NCI-H345 (cell line): Measurements from ENCODE around the gene TNK2.
"Not testable (repeated sequence)": the region's sequence is repeated elsewhere in the genome, so short reads cannot be mapped to it uniquely, and the experiment has no call there.

Experiments used
- DNase-seq: peaks from one replicate; lab custom pipeline; 2025; lab: John Stamatoyannopoulos, UW

The TNK2 gene

DNA sequence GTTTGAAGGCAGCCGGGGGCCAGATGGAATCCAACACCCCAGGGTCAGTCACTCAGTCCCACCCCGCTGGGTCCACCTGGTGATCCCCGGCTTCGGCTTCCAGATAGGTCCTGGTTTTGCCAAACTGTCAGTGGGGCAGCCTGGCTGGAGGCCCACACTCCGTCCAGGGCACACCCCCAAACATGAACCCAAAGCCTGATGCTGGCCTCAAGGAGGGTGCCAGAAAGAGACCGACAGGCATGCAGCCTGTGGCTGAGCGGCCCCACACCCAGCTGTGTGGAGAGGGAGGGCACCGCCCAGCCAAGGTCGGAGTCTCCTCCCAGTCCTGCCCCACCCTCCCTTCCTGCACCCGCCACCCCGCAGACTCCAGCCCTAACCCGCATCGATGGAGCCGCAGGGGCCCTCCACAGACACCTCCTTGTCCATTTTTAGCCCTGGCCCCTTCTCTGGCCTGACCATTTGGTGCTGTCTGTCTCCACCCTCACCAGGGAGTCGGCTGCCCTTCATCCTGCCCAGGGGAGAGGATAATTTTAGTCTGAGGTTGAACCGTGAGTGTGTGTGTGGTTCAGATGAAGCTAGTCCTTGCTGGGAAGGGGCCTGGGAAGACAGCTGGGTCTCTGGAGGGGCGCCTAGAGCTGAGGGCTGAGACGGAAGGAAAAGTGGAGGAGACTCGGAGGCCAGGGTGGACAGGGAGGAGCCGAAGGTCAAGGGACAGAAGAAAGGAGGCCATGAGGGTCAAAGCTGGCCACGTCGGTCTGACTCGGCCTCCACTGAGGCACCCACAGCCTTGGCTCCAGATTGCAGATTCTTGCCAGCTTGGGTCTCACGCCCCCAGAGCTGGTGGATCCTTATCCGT lies 23.1 kb downstream of the TNK2 start:
- DNase-seq, result no peak

DNA sequence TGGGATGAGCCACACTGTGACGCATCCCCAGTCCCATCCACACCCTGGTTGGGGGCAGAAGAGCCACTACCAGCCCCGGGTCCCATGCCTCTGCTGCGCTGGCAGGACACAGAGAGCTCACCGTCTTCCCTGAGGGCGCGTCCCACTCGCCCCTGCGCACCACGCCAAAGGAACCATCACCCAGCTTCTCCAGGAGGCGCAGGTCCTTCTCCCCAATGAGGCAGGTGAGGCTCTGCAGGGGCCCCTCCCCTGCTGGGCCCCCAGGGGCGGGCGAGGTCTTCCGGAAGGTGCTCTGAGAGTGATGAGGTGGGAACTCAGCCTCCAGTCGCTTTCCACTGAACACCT lies 23.7 kb downstream of the TNK2 start:
- no peak for DNase-seq

DNA sequence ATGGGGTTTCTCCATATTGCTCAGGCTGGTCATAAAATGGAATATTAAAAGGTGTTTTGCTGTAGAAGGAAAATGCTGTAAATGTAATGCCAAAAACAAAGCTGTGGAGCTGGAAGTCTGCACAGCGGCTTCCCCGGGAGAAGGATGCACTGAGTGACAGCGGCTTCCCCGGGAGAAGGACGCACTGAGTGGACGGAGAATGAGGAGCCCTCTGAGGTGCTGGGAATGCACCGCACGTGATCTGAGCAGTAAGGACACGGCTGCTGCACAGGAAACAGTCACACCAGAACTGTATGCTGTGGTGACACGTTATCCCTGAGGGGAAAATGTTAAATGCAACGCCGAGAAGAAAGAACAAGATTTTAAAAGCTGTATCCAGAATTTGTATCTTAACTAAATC lies 24.6 kb downstream of the TNK2 start:
- DNase-seq, result no peak

DNA sequence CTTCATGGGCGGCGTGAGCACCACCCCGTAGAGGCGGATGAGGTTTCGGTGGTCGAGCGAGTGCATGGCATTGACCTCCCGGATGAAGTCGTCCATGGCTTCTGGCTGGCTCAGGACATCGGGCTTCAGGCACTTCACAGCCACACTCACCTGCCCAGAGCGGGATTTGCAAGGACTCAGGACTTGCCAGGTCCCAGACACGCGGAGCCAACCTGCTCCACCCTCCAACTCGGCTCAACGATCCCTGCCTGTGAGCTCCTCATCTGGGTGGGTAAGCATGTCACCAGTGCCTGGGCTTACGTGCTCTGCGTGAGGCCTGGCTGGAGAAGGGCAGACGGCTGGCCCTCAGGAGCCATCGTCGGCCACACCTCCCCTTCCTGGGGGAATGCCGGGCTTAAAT lies 25.2 kb downstream of the TNK2 start:
- no peak for DNase-seq

DNA sequence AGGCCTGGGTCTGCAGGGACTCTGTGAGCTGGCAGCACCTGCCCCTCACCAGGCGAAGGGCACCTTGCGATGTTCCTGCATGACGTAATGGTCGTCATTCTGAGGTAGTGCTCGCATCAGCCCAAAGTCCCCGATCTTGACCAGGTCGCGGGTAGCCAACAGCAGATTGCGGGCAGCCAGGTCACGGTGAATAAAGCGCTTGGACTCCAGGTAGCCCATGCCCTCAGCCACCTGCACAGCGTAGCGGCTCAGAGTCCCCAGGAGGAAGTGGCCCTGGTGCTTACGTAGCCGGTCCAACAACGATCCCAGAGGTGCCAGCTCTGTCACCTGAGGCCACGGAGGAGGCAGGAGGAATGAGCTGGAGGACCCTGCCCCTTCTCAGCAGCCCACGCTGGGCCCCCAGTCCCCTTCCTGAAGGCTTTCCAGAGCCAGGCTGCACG lies 26.3 kb downstream of the TNK2 start:
- DNase-seq, result no peak

DNA sequence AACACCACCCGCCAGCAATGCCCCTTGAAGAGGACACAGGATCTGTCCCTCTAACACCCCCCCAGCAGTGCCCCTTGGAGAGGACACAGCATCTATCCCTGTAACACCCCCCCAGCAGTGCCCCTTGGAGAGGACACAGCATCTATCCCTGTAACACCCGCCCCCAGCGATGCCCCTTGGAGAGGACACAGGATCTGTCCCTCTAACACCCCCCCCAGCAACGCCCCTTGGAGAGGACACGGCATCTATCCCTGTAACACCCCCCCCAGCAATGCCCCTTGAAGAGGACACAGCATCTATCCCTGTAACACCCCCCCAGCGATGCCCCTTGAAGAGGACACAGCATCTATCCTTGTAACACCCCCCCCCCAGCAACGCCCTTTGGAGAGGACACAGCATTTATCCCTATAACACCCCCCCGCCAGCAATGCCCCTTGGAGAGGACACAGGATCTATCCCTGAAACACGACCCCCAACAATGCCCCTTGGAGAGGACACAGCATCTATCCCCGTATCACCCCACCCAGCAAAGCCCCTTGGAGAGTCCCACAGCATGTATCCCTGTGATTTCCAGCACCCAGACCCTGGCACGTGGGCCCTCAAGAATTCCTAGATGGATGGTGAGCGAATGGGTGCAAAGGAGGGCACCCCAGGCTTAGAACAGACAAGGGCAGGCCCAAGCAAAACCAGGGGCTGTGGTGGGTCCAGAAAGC lies 26.9 kb downstream of the TNK2 start:
- DNase-seq, result no peak

DNA sequence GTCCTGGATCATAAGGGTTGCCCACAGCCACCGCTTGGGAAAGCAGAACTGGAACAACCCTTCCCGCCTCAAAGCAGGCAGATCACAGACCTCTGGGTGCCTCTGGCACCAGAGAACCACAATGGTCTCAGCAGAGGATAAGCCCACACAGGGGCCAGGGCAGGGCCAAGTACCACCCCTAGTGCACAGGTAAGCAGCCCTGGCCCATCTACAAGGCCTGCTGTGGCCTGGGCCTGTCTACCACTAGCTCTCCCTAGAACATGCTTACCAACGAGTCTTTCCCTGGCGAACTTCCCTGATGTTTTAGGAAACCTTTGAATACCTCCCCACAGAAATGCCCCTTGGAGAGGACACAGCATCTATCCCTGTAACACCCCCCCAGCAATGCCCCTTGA lies 28.3 kb downstream of the TNK2 start:
- no peak for DNase-seq

DNA sequence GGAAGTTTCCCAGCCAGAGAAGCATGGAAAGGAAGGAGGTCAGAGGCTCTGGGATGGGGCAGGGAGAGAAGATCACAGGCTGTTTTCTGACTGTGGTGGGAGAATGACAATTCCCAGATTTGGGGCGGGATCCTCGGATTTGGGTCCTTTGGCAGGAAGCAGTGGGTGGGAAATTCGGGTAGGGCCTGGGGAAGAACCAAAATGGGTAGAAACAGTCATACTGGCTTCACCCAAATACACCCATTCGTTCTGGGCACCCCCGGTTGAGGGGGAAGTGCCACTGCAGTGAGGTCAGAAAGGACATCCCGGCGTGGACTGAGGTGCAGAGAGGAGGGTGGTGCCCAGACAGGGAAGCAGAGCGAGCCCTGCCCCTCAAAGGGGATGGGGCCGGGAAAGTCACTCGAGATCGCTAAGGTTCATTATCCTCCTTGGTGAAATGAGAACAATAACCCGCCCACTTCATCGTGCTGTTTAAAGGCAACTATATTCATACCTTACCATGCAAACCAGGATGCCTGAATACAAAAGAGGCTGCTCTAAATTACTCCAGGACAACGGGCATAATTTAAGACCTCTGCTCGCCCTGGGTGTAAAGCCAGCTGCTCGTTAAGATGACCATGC lies 28.8 kb downstream of the TNK2 start:
- no peak for DNase-seq

DNA sequence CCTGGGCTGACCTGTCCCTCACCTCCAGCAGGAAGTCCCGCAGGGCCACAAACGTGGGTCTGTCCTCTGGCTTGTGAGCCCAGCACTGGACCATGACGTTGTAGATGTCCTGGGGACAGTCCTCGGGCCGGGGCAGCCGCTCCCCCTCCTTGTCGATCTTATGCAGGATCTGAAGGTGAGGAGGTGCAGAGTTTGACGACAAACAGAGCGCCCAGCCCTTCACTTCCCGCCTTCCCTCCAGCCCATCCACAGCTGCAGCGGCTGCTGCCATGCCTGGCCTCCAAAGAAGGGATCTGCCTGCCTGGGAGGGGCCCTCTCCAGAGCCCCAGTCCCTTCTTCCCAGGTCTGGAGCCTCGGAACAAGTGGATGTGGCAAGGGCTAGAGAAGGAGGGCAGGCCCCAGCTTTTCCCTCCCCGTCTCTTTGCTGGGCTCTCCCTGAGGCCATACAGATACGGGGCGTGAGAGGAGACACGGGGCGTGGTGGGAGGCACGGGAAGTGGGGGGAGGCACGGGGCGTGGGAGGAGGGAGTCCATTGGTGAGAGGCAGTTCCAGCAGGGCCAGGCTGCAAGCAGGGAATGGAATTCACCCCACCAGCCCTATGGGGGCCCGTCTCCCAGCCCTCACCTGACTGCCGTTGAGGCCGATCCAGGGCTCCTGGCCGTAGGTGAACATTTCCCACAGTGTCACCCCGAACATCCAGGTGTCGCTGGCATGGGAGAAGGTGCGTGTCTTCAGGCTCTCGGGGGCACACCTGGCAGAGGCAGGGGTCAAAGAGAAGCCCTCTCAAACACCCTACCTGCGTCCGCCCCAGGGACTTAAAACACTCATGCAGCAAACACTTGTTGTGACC lies 29.7 kb downstream of the TNK2 start:
- DNase-seq, result no peak

DNA sequence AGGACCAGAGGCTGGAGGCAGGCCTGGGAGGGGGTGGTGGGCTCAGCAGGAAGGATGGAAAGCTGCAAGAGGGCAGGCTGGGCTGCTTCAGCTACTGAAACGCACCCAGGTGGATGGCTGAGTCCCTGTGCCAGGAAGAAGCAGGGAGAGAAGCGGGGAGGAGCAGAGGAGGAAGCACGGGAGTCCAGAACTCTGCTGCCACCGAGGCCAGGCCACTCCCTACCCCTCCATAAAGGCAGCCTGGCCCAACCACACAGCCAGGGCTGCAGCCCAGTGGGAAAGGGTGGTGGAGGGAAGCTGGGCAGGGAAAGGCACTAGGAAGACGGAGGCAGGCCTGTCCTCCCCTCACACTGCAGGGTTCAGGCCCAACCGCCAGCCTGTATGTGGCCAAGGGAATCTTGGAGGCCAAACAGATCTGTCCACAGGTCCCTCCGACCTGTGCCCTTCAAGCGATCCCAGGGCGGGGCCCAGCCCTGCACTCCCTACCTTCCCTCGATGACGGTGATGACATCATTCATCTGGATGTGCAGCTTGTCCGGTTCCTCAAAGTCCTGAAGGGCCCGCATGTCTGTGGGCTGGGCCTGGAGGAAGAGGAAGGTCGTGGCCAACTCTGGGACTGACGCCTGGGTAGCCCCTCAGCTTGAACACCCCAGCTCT lies 30.5 kb downstream of the TNK2 start:
- DNase-seq, result no peak

DNA sequence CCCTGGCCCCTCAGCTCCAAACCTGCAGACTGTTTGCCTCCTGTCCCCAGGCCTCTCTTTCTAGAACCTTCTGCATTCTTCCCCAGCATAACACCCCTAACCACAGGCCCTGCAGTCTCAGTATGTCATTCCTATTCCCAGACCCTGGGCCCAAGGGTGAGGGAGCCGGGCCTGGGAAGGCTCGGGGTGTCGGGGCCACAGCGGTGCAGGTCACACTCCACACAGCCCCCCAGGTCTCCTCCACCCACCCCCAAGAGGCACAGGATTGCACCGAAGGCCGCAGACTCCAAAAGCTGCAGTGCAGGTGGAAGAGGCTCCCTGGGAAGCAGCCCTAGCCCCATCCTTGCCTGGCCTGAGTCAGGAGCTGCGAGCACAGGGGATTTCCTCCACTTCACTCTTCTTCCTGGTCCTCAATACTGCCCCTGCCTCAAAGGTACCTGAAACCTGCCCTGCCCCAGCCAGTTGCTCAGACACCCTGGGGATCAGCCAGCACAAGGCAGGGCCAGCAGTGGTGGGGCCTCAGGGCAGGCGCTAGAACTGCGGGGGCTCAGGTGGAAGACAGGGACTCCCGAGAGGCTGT lies 31.1 kb downstream of the TNK2 start:
- DNase-seq, result no peak

DNA sequence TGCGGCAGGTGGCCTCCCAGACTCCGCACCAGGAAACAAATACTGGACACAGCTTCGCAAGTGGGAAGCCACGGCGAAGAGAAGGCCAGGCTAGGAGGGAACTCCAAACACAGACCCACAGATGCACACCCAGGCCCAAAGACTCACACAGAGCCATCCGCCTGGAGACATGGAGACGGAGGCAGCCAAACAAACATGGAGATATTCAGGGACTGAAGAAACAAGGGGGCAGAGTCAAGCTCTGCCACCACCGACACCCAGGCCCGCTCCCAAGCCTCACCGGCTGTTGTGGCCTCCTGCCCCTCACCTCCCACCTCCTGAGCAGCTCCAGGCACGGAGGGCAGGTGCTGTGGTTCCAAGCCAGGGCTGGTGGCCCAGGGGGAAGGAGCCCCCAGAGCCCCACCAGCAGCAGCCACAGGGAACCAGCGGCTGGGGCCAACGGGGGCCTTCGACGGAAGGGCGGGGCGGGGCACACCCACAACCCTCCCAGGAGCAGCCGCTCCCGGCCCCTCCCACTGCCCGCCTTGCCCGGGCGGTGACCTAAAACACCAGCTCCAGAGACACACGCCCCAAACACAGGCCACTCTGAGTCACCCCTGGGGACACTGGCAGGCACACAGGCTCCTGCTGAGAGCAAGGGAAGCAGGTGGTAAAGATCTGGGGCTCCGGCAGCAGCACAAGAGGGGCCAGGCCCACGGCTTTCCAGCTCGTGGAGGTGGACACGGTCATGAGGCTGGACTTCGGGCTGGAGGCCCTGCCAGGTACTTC lies 31.9 kb downstream of the TNK2 start:
- no peak for DNase-seq

DNA sequence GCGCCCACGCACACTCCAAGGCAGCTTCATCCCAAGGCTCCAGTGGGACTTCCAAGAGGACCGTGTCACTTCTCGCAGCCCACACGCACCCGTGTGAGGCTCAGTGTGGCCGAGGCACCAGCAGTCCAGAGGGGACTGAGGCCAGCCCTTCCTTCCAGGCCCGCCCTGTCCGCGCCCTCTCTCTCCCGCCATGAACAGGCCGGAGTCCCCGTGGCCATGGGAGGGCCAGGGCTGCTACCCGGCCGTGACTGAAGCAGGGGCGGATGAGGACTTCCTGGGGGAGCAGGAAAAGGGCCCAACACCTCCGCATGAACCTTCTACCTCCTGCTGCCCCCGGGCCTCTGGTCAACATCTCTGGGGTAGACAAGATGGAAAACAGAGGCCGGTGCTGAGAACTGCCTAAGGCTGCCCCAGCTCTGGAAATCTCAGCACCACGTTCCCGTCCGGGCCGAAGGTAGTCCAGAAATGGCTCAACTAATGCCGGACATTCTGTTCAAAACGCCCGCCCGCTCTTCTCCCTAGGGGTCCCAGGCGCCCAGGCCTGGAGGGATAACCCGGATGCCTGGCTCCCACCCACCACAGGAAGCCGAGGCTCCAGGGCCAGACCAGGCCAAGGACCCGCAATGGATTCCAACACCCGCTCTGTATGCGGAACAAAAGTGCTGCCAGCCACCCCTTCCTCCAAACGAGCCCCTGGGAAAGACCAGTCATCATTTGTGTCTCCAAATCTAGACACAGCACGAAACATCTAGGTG lies 32.7 kb downstream of the TNK2 start:
- no peak for DNase-seq

DNA sequence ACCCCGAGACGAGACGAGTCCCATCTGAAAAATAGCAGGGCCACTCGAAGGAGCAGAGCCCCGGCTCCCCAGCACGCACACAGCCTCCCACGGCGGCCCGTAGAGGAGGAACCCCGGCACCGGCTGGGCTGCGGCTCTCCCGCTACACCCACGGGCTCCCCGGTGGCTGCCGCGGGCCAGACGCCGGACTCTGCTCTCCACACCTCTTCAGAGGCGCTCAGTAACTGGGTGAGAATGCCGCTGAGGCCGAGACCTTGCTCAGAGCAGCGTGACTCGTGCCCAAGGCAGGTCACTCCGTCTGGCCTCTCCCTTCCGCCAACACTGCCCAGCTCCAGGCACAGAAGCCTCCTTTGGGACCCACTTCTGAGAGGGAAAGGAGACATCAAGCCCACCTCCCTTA lies 34.4 kb downstream of the TNK2 start:
- no peak for DNase-seq

DNA sequence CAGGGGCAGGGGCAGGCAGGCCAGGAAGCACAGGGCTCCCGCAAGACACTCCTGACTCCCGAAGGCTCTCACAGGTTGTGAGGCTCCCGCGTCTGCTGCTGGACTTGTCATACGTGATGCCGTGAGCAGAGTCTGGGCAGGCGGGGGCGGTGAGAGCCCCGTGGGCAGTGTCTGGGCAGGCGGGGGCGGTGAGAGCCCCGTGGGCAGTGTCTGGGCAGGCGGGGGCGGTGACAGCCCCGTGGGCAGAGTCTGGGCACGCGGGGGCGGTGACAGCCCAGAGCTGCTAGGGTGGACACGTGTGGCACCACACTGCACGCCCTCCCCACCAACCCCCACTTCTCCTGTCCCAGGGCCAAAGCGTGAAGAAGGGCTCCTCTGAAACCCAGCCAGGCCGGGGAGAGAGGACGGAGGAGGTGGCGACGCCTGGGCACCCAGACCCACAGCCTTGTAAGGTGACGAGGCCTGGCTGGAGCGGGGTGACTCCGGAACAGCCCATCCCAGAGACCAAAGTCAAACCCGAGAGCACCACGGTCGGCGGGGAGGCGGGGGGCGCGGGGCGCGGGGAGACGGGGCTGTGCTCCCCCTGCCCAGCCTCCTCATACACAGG lies 35.0 kb downstream of the TNK2 start:
- no peak for DNase-seq

DNA sequence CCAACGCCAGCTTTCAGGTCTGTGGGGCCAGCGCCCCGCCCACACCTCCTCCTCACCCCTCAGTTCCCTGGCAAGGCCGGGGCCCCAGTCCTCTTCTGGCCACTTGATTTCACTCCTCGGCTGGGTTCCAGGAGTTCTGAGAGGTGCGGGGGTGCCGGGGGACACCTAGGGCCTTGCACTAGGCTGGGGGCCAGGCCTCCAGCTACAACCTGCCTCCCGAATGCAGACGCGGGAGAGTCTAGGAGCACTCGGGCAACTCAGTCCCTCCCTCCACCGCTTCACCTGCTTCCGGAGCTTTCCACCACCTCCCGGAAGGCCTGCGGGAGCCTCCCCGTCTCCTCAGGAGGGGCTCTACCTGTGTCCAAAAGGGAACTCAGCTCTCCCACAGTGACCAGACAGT lies 35.6 kb downstream of the TNK2 start:
- DNase-seq, result no peak

DNA sequence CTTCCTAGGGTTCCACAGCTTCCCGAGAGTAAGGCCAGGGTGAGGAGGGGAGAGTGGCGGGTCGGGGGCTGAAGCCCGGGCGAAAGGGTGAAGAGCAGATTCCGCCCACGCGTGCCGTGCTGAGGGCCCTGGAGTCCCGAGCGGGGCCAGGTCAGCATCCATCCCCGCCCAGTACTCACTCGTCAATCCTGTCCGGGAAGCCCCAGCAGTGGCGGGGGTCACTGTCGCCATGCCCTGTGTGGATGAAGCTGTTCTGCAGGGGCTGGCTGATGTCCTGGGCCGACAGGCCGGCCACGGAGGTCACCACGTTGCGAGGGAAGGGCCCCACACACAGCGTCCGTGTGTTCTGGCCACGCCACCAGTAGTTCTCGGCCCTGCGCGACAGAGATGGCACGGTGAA lies 36.3 kb downstream of the TNK2 start:
- DNase-seq, result no peak

DNA sequence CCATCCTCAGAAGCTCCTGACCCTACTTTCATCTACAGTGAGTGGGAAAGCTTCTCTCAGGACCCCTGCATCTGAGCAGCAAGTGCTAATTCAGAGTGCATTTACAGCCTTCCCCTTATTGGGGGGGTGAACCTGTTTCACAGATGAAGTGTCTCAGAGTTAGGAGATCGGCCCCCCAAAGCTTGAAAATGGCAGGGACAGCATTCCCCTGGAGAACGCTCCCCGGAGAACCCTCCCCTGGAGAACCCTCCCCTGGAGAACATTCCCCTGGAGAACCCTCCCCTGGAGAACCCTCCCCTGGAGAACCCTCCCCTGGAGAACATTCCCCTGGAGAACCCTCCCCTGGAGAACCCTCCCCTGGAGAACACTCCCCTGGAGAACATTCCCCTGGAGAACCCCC lies 36.7 kb downstream of the TNK2 start:
- DNase-seq, result not testable (repeated sequence)

DNA sequence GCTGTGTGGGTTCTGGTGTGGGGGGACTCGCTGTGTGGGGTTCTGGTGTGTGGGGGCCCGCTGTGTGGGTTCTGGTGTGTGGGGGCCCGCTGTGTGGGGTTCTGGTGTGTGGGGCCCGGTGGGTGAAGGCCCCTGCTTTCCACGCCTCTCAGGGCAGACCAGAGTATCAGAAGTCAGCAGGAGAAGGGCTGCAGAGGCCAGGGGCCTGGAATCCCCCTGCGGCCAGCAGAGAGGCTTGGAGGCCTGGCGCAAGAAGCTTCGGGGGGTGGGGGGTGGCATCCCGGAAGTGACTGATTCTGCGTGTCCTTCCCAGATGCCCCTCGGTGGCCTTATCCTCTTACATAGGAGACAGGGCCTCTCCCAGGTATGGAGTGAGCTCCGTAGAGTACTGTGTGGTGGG lies 37.4 kb downstream of the TNK2 start:
- DNase-seq, result no peak
